Stimulated activated CD4-positive, alpha-beta T cell treated with anti-CD3 and anti-CD28 coated beads, Interleukin-1b, Interleukin-23, amount 100 ng/mL, for 4 hours (primary cell): ENCODE results near the gene SNX21.
"Not testable (repeated sequence)": the region's sequence is repeated elsewhere in the genome, so short reads cannot be mapped to it uniquely, and the experiment has no call there.

Experiments used
- DNase-seq, 2 donors: peaks; one replicate each; pipeline ENCODE4 v3.0.0-alpha.2; 2020; ENCODE audit warnings: low read depth in 2 of 2

Gene SNX21

GRCh38 chr20:45833030-45833882 lies at the start of gene SNX21:
SNX21 (plus strand) TSS chr20:45833799; CDS start chr20:45833920, 121 bp downstream.
- no peak for DNase-seq

GRCh38 chr20:45788351-45788750 lies 45.2 kb upstream of the SNX21 start:
- DNase-seq: no peak

- DNase-seq: no peak
These were observed 41.1 kb upstream of the SNX21 start for GRCh38 chr20:45792317-45793118.

GRCh38 chr20:45796337-45797065 lies 37.1 kb upstream of the SNX21 start:
- DNase-seq: no peak

GRCh38 chr20:45797510-45797909 lies 36.1 kb upstream of the SNX21 start:
- DNase-seq: not testable (repeated sequence)

GRCh38 chr20:45797955-45798354 lies 35.6 kb upstream of the SNX21 start:
- not testable (repeated sequence) for DNase-seq

GRCh38 chr20:45798935-45799642 lies 34.5 kb upstream of the SNX21 start:
- peak; percentile 20 to 60 for DNase-seq

GRCh38 chr20:45801851-45802250 lies 31.7 kb upstream of the SNX21 start:
- no peak for DNase-seq

GRCh38 chr20:45810191-45810970 lies 23.2 kb upstream of the SNX21 start:
- no peak for DNase-seq

GRCh38 chr20:45812157-45813005 lies 21.2 kb upstream of the SNX21 start, which contains the start of gene UBE2C:
UBE2C (plus strand) TSS chr20:45812644; CDS start chr20:45812696, 52 bp downstream.
- peak; percentile 82 to 87 for DNase-seq

GRCh38 chr20:45813006-45813340 lies 20.6 kb upstream of the SNX21 start:
- DNase-seq: no peak

- no peak for DNase-seq
These were observed 20.1 kb upstream of the SNX21 start for GRCh38 chr20:45813489-45813888.

GRCh38 chr20:45814314-45814713 lies 19.3 kb upstream of the SNX21 start:
- DNase-seq: no peak

GRCh38 chr20:45816951-45817350 lies 16.6 kb upstream of the SNX21 start:
- DNase-seq: no peak

- no peak for DNase-seq
These were observed 16.0 kb upstream of the SNX21 start for GRCh38 chr20:45817376-45818194.

- no peak for DNase-seq
These were observed 15.4 kb upstream of the SNX21 start for GRCh38 chr20:45818239-45818638.

- DNase-seq: no peak
These were observed 14.1 kb upstream of the SNX21 start for GRCh38 chr20:45819466-45819865.

GRCh38 chr20:45821947-45822346 lies 11.7 kb upstream of the SNX21 start:
- DNase-seq: no peak

- DNase-seq: no peak
These were observed 10.7 kb upstream of the SNX21 start for GRCh38 chr20:45822857-45823256.
